Mesenchymal stem cell (in vitro differentiated cells and primary cell): ENCODE data around the gene CCR6.

Source experiments
- DNase-seq: peaks from one replicate; pipeline ENCODE4 v3.0.0-alpha.2; 2013
- H2AFZ ChIP-seq: one replicate; pipeline ENCODE4 v1.6.1; 2013; ENCODE audit warnings: low read depth, mild to moderate bottlenecking, control low read depth, inconsistent platforms, low read length, moderate library complexity
- H2AK5ac ChIP-seq: 2 replicates; pipeline ENCODE4 v1.6.1; 2013; ENCODE audit warnings: low read length, moderate library complexity, mild to moderate bottlenecking, inconsistent platforms; ENCODE audit not compliant: severe bottlenecking
- H2BK120ac ChIP-seq: one replicate; pipeline ENCODE4 v1.6.1; 2013; ENCODE audit warnings: low read depth, mild to moderate bottlenecking, inconsistent platforms, low read length, moderate library complexity
- H2BK12ac ChIP-seq, 2 experiments: one replicate each; pipeline ENCODE4 v1.6.1; 2013; ENCODE audit warnings: inconsistent platforms in 2 of 2, low read length in 2 of 2, mild to moderate bottlenecking in 2 of 2, moderate library complexity in 2 of 2, control low read depth in 1 of 2
- H2BK15ac ChIP-seq: one replicate; pipeline ENCODE4 v1.6.1; 2013; ENCODE audit warnings: mild to moderate bottlenecking, low read depth, inconsistent platforms; ENCODE audit not compliant: poor library complexity, severe bottlenecking
- H2BK5ac ChIP-seq: 2 replicates; pipeline ENCODE4 v1.6.1; 2013; ENCODE audit warnings: low read depth, mild to moderate bottlenecking, low read length, control low read depth, inconsistent platforms; ENCODE audit not compliant: poor library complexity, severe bottlenecking
- H3K14ac ChIP-seq, 2 experiments: one replicate each; pipeline ENCODE4 v1.6.1; 2013; ENCODE audit warnings: inconsistent platforms in 2 of 2, low read length in 2 of 2, control low read depth in 1 of 2, mild to moderate bottlenecking in 1 of 2, moderate library complexity in 1 of 2
- H3K18ac ChIP-seq, 2 experiments: one replicate each; pipeline ENCODE4 v1.6.1; 2013; ENCODE audit warnings: inconsistent platforms in 2 of 2, low read length in 2 of 2, control low read depth in 1 of 2, low read depth in 1 of 2, mild to moderate bottlenecking in 1 of 2
- H3K23ac ChIP-seq, 2 experiments: one replicate each; pipeline ENCODE4 v1.6.1; 2013; ENCODE audit warnings: inconsistent platforms in 2 of 2, low read length in 2 of 2, mild to moderate bottlenecking in 2 of 2, moderate library complexity in 2 of 2, control low read depth in 1 of 2
- H3K27ac ChIP-seq: 2 replicates; pipeline ENCODE4 v1.5.1; 2013; ENCODE audit warnings: mild to moderate bottlenecking, moderate library complexity, low read length, control low read depth, inconsistent platforms; ENCODE audit not compliant: poor library complexity, severe bottlenecking
- H3K27me3 ChIP-seq, 2 experiments: 2 replicates each; pipeline versions ENCODE4 v1.6.1 to v1.7.0; 2013; ENCODE audit warnings: low read length in 2 of 2, mild to moderate bottlenecking in 2 of 2, moderate library complexity in 2 of 2, control low read depth in 1 of 2, inconsistent platforms in 1 of 2; ENCODE audit not compliant: control insufficient read depth in 1 of 2, insufficient read depth in 1 of 2
- H3K36me3 ChIP-seq, 2 experiments: 2 replicates each; pipeline versions ENCODE4 v1.6.1 to v1.7.0; 2013; ENCODE audit warnings: low read length in 2 of 2, control low read depth in 1 of 2, inconsistent platforms in 1 of 2, low read depth in 1 of 2, mild to moderate bottlenecking in 1 of 2; ENCODE audit not compliant: insufficient read depth in 2 of 2, control insufficient read depth in 1 of 2
- H3K4ac ChIP-seq, 2 experiments: one replicate each; pipeline ENCODE4 v1.6.1; 2013; ENCODE audit warnings: inconsistent platforms in 2 of 2, low read length in 2 of 2, mild to moderate bottlenecking in 2 of 2, moderate library complexity in 2 of 2, control low read depth in 1 of 2, low read depth in 1 of 2
- H3K4me1 ChIP-seq: 2 replicates; pipeline ENCODE4 v1.6.1; 2013; ENCODE audit warnings: low read depth, low read length, control low read depth; ENCODE audit not compliant: control insufficient read depth, insufficient read depth
- H3K4me2 ChIP-seq: 2 replicates; pipeline ENCODE4 v1.6.1; 2013; ENCODE audit warnings: low read length, mild to moderate bottlenecking, inconsistent platforms; ENCODE audit not compliant: poor library complexity, severe bottlenecking
- H3K4me3 ChIP-seq, 2 experiments: 2 replicates each; pipeline versions ENCODE4 v1.5.1 to v1.7.0; 2013; ENCODE audit warnings: low read length in 2 of 2, mild to moderate bottlenecking in 2 of 2, control low read depth in 1 of 2, low read depth in 1 of 2; ENCODE audit not compliant: insufficient read depth in 1 of 2
- H3K79me1 ChIP-seq: replicated peaks from 2 replicates; pipeline ENCODE4 v1.6.1; 2013; ENCODE audit warnings: mild to moderate bottlenecking, control low read depth, low read length, inconsistent platforms; ENCODE audit not compliant: poor library complexity, severe bottlenecking
- H3K9ac ChIP-seq: 2 replicates; pipeline ENCODE4 v1.7.0; 2013; ENCODE audit warnings: mild to moderate bottlenecking, low read length, moderate library complexity
- H3K9me3 ChIP-seq: 2 replicates; pipeline ENCODE4 v1.7.0; 2013; ENCODE audit warnings: mild to moderate bottlenecking, low read length; ENCODE audit not compliant: control insufficient read depth
- H4K8ac ChIP-seq: one replicate; pipeline ENCODE4 v1.6.1; 2013; ENCODE audit warnings: inconsistent platforms, mild to moderate bottlenecking, low read length, moderate library complexity
- H4K91ac ChIP-seq: one replicate; pipeline ENCODE4 v1.6.1; 2013; ENCODE audit warnings: mild to moderate bottlenecking, low read length, inconsistent platforms
- WGBS: methylation state at CpG from one replicate; pipeline ENCODE4 v1.1.7; 2013; ENCODE audit warnings: mixed read lengths; 5-methylcytosine and 5-hydroxymethylcytosine counted together

The CCR6 gene

DNA sequence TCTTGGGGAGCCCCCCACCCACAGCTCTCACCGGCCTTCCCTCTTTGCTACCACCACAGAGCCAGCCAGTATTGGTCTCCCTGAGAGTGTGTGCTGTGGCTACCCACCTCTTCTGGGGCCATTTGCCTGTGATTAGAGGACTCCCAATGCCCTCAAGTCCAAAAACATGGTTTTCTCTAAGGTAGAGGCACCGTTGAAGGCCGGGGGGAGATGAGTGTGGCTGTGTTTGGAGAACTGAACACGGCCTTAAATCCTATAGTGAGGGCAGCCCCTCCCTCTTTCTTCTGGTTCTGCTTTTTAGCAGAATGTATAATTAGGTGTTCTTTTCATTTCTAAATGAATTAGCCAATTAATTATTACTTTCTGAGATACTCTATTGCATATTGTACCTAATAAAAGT is 2.5 kb downstream of the CCR6 start:
- Histone ChIP-seq H2BK120ac (no peak overlapping the region), H3K4ac (no peak overlapping the region), H3K27me3 (no peaks in the 10 kb centered on the region), H4K91ac (no peak overlapping the region), H2BK15ac (no peak overlapping the region), H2AK5ac (no peak overlapping the region), H3K27ac (no peak overlapping the region), H3K4me1 (peaks cover 5% of the 10 kb centered on the region), H2BK12ac (no peak overlapping the region), H3K18ac (no peak overlapping the region), H3K23ac (no peak overlapping the region), H3K9ac (no peak overlapping the region), H3K79me1 (no peaks in the 10 kb centered on the region), H2BK5ac (no peak overlapping the region), H2AFZ (no peak overlapping the region), H3K14ac (no peak overlapping the region), H3K36me3 (no peaks in the 10 kb centered on the region), H3K4me3 (no peak overlapping the region), H3K4me2 (no peak overlapping the region), H3K9me3 (no peaks in the 10 kb centered on the region), H4K8ac (no peak overlapping the region)
- no peak for DNase-seq
- WGBS = 100% methylated on average over 1 of the region's 4 CpGs

DNA sequence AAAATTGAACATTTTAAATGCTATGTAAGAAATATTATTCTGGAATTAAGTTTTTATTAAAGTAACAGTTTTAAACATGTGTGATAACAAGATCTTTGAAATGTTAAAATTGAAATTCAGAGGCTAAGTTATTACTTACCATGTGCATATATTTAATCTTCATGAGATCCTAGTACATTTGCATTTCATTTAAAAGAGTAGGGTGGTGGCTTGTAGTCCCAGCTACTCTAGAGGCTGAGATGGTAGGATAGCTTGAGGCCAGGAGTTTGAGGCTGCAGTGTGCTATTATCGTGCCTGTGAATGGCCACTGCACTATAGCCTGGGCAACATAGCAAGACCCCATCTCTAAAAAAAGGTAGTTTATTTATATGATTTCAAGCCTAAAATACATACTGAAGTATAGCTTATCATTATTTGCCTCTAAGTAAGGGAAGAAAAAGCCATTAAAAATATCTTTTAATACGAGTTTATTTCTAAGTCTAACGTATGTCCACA is 3.0 kb downstream of the CCR6 start:
- H3K79me1 ChIP-seq = no peaks in the 10 kb centered on the region
- peaks cover 5% of the 10 kb centered on the region for H3K4me1 ChIP-seq
- no peaks in the 10 kb centered on the region for H3K36me3 ChIP-seq
- H2BK15ac ChIP-seq = no peak overlapping the region
- no peak overlapping the region for H4K91ac ChIP-seq
- H2BK12ac ChIP-seq = no peak overlapping the region
- H3K9ac ChIP-seq = no peak overlapping the region
- H3K23ac ChIP-seq = no peak overlapping the region
- no peak overlapping the region for H2AK5ac ChIP-seq
- H4K8ac ChIP-seq = no peak overlapping the region
- H2BK120ac ChIP-seq = no peak overlapping the region
- no peak overlapping the region for H3K4me3 ChIP-seq
- no peak overlapping the region for H3K14ac ChIP-seq
- DNase-seq = no peak
- H3K27ac ChIP-seq = no peak overlapping the region
- WGBS = 60% methylated on average over 2 of the region's 3 CpGs
- H3K9me3 ChIP-seq = no peaks in the 10 kb centered on the region
- no peak overlapping the region for H2BK5ac ChIP-seq
- no peak overlapping the region for H2AFZ ChIP-seq
- no peak overlapping the region for H3K4ac ChIP-seq
- H3K18ac ChIP-seq = no peak overlapping the region
- no peak overlapping the region for H3K4me2 ChIP-seq
- no peaks in the 10 kb centered on the region for H3K27me3 ChIP-seq

DNA sequence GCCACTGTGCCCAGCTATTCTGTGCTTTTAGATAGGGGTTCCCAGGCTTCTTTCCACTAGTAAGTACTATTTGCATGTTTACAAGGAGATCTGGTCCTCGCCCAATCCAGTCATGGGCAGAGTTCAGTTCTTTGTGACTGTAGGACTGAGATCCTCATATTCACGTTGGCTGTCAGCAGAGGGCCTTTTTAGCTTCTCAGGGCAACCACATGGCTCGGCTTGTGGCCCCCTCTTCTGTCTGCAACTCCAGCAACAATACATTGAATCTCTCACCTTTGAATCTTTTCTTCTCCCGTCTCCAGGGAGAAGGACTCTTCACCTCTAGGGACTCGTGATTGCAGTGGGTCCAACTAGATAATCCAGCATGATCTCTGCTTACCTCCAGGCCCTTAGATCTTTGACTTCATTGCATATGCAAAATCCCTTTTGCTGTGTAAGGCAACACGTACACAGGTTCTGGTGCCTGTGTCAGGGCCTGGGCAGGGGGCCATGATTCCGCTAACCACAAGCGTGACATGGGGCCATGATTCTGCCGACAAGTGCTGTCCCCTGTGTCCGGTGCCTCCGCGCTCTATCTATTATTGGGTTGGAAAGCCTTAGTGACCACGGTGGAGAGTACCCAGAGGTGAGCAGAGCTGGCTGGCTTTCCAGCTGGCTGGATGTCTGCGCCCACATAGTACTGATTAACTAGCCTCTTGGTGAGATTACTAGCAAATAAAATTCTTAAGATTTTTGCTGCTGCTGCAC is 5.1 kb downstream of the CCR6 start:
- no peaks in the 10 kb centered on the region for H3K27me3 ChIP-seq
- no peaks in the 10 kb centered on the region for H3K79me1 ChIP-seq
- no peak overlapping the region for H3K4me3 ChIP-seq
- no peak overlapping the region for H3K23ac ChIP-seq
- no peak overlapping the region for H3K18ac ChIP-seq
- H4K8ac ChIP-seq = no peak overlapping the region
- no peak overlapping the region for H3K14ac ChIP-seq
- H2BK12ac ChIP-seq = no peak overlapping the region
- H2BK120ac ChIP-seq = no peak overlapping the region
- no peak overlapping the region for H2BK5ac ChIP-seq
- H3K4ac ChIP-seq = no peak overlapping the region
- H2AK5ac ChIP-seq = no peak overlapping the region
- H3K9me3 ChIP-seq = no peaks in the 10 kb centered on the region
- WGBS = 85% methylated on average over 14 of the region's 14 CpGs
- H2AFZ ChIP-seq = no peak overlapping the region
- no peak overlapping the region for H2BK15ac ChIP-seq
- no peak overlapping the region for H3K27ac ChIP-seq
- no peak for DNase-seq
- no peak overlapping the region for H4K91ac ChIP-seq
- H3K9ac ChIP-seq = no peak overlapping the region
- H3K4me2 ChIP-seq = no peak overlapping the region
- H3K36me3 ChIP-seq = no peaks in the 10 kb centered on the region
- H3K4me1 ChIP-seq = peaks cover 7% of the 10 kb centered on the region

DNA sequence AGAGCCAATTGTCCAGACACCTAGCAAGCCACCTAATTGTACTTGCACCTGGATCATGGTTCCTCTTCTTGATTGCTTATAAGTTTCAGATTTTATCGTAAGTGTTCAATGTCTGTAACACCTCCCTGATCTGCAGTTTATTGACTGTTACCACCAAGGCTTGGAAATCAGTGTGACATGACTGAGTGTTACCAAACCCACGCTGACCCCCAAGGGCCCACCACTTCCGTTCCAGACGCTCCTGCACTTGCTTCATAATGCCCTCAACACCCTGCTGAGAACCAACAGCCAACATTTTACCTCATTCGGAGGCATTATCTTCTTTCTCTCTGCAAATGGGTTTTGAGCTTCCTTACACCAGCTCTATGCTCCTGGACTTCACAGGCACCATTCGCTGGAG is 6.3 kb downstream of the CCR6 start:
- Histone ChIP-seq H3K4me2 (no peak overlapping the region), H3K18ac (no peak overlapping the region), H2AFZ (no peak overlapping the region), H3K9ac (no peak overlapping the region), H4K91ac (no peak overlapping the region), H4K8ac (no peak overlapping the region), H3K36me3 (no peaks in the 10 kb centered on the region), H3K27me3 (no peaks in the 10 kb centered on the region), H2BK120ac (no peak overlapping the region), H3K4me1 (peaks cover 7% of the 10 kb centered on the region), H3K23ac (no peak overlapping the region), H3K14ac (no peak overlapping the region), H2BK12ac (no peak overlapping the region), H3K79me1 (no peaks in the 10 kb centered on the region), H2BK5ac (no peak overlapping the region), H3K4me3 (no peak overlapping the region), H3K27ac (no peak overlapping the region), H3K4ac (no peak overlapping the region), H2AK5ac (no peak overlapping the region), H3K9me3 (no peaks in the 10 kb centered on the region), H2BK15ac (no peak overlapping the region)
- DNase-seq = no peak
- WGBS = 74% methylated on average over 5 of the region's 6 CpGs
